ENCODE measurements around the gene PAK6. TPM values are rescaled to one million over a fixed set of nuclear protein-coding genes. Genes with fewer than 3 reads are reported as not detected.

Gene PAK6
- total RNA-seq, 1 experiment from 2014 or later: 30.4 TPM

- no TSS peak for BruUV-seq (replicated peaks)
- ATAC-seq (peak; percentile 13), DNase-seq (peak; percentile 23)
- TF ChIP-seq CTCF (conservative IDR thresholded peaks at IDR 0.05; ENCODE audit: low read depth, low read length): no peak
- TF ChIP-seq EZH2 (IDR thresholded peaks at IDR 0.05; ENCODE audit: low read length, unreplicated experiment): no peak
- no peak for TF ChIP-seq EZH2phosphoT487 (IDR thresholded peaks at IDR 0.05; ENCODE audit: borderline replicate concordance, low read length)
- H3K4me1 ChIP-seq (ENCODE audit: insufficient read depth, low read length): peaks cover 36% of the 10 kb centered on the region
- peaks cover 17% of the 10 kb centered on the region for H3K79me2 ChIP-seq (ENCODE audit: low read length)
- H3K36me3 ChIP-seq (ENCODE audit: low read depth, low read length): no peaks in the 10 kb centered on the region
- H3K27ac ChIP-seq (ENCODE audit: low read length): no peak overlapping the region
- peak overlapping the region; percentile 94 for H2AFZ ChIP-seq (ENCODE audit: low read length)
- no peaks in the 10 kb centered on the region for H4K20me1 ChIP-seq (ENCODE audit: low read length)
- H3K4me3 ChIP-seq (ENCODE audit: low read length): peak overlapping the region; percentile 87
- POLR2A ChIA-PET (ENCODE audit: unreplicated experiment): no interaction called here
- H3K4me2 ChIP-seq (ENCODE audit: low read length): peak overlapping the region; percentile 99
- H3K9ac ChIP-seq (ENCODE audit: low read length): peak overlapping the region; percentile 79
- no peaks in the 10 kb centered on the region for H3K9me2 ChIP-seq (replicated peaks; ENCODE audit: low read length)
- H3K27me3 ChIP-seq (ENCODE audit: low read length): no peaks in the 10 kb centered on the region
- H3F3A ChIP-seq (ENCODE audit: low read length, unreplicated experiment): peaks cover 6% of the 10 kb centered on the region
- CTCF ChIA-PET: no interaction called here
- intact Hi-C loops (cut with micrococcal nuclease): loop anchor here (2.0 kb wide), 1 partner anchor 14 kb away; no protein-coding TSS in a partner anchor
- H3K9me3 ChIP-seq (ENCODE audit: low read length): no peaks in the 10 kb centered on the region
These were observed 14.4 kb downstream of the PAK6 start for GRCh38 chr15:40253167-40253790.

GRCh38 chr15:40254452-40254851 lies 15.6 kb downstream of the PAK6 start:
- no peak for ATAC-seq
- DNase-seq: no peak
- peaks cover 17% of the 10 kb centered on the region for H3K79me2 ChIP-seq (ENCODE audit: low read length)
- TF ChIP-seq EZH2phosphoT487 (IDR thresholded peaks at IDR 0.05; ENCODE audit: borderline replicate concordance, low read length): no peak
- TF ChIP-seq CTCF (conservative IDR thresholded peaks at IDR 0.05; ENCODE audit: low read depth, low read length): no peak; the same call in 1 of the 2 replicates
- no peak for TF ChIP-seq EZH2 (IDR thresholded peaks at IDR 0.05; ENCODE audit: low read length, unreplicated experiment)
- BruUV-seq (replicated peaks): no TSS peak
- H4K20me1 ChIP-seq (ENCODE audit: low read length): no peaks in the 10 kb centered on the region
- H3K9me3 ChIP-seq (ENCODE audit: low read length): no peaks in the 10 kb centered on the region
- H3K27me3 ChIP-seq (ENCODE audit: low read length): no peaks in the 10 kb centered on the region
- H2AFZ ChIP-seq (ENCODE audit: low read length): no peak overlapping the region
- no peaks in the 10 kb centered on the region for H3F3A ChIP-seq (ENCODE audit: low read length, unreplicated experiment)
- ChIA-PET CTCF (interaction anchor here (0.6 to 1.7 kb wide), 3 partner anchors 15 to 573 kb away, joined by 3 to 5 read pairs (median 3); no protein-coding TSS in a partner anchor), POLR2A (ENCODE audit: unreplicated experiment) (interaction anchor here (0.9 kb wide), 1 partner anchor 13 kb away, joined by 3 read pairs; no protein-coding TSS in a partner anchor)
- no peaks in the 10 kb centered on the region for H3K9me2 ChIP-seq (replicated peaks; ENCODE audit: low read length)
- H3K4me3 ChIP-seq (ENCODE audit: low read length): no peak overlapping the region
- intact Hi-C loops (cut with micrococcal nuclease): no loop called here
- no peak overlapping the region for H3K9ac ChIP-seq (ENCODE audit: low read length)
- peaks cover 29% of the 10 kb centered on the region for H3K4me1 ChIP-seq (ENCODE audit: insufficient read depth, low read length)
- no peak overlapping the region for H3K27ac ChIP-seq (ENCODE audit: low read length)
- peak overlapping the region; percentile 99 for H3K4me2 ChIP-seq (ENCODE audit: low read length)
- no peaks in the 10 kb centered on the region for H3K36me3 ChIP-seq (ENCODE audit: low read depth, low read length)

GRCh38 chr15:40255033-40255432 lies 16.2 kb downstream of the PAK6 start:
- H3K27ac ChIP-seq (ENCODE audit: low read length): no peak overlapping the region
- H3K4me2 ChIP-seq (ENCODE audit: low read length): no peak overlapping the region; the same call in 1 of the 2 replicates
- no peaks in the 10 kb centered on the region for H3F3A ChIP-seq (ENCODE audit: low read length, unreplicated experiment)
- peaks cover 17% of the 10 kb centered on the region for H3K79me2 ChIP-seq (ENCODE audit: low read length)
- H3K4me3 ChIP-seq (ENCODE audit: low read length): no peak overlapping the region
- H4K20me1 ChIP-seq (ENCODE audit: low read length): no peaks in the 10 kb centered on the region
- H3K9me3 ChIP-seq (ENCODE audit: low read length): no peaks in the 10 kb centered on the region
- peaks cover 23% of the 10 kb centered on the region for H3K4me1 ChIP-seq (ENCODE audit: insufficient read depth, low read length)
- no peaks in the 10 kb centered on the region for H3K36me3 ChIP-seq (ENCODE audit: low read depth, low read length)
- ATAC-seq: no peak
- no TSS peak for BruUV-seq (replicated peaks)
- H3K9ac ChIP-seq (ENCODE audit: low read length): no peak overlapping the region
- DNase-seq: no peak
- no peak overlapping the region for H2AFZ ChIP-seq (ENCODE audit: low read length)
- CTCF ChIA-PET: interaction anchor here (0.6 to 1.7 kb wide), 3 partner anchors 20 to 572 kb away, joined by 3 to 5 read pairs (median 3); no protein-coding TSS in a partner anchor
- no peak for TF ChIP-seq EZH2 (IDR thresholded peaks at IDR 0.05; ENCODE audit: low read length, unreplicated experiment)
- no peak for TF ChIP-seq CTCF (conservative IDR thresholded peaks at IDR 0.05; ENCODE audit: low read depth, low read length)
- TF ChIP-seq EZH2phosphoT487 (IDR thresholded peaks at IDR 0.05; ENCODE audit: borderline replicate concordance, low read length): no peak
- no peaks in the 10 kb centered on the region for H3K9me2 ChIP-seq (replicated peaks; ENCODE audit: low read length)
- POLR2A ChIA-PET (ENCODE audit: unreplicated experiment): interaction anchor here (0.5 to 0.9 kb wide), 2 partner anchors 9 to 12 kb away, joined by 3 to 6 read pairs; no protein-coding TSS in a partner anchor
- no peaks in the 10 kb centered on the region for H3K27me3 ChIP-seq (ENCODE audit: low read length)
- intact Hi-C loops (cut with micrococcal nuclease): no loop called here
